Stimulated activated naive CD8-positive, alpha-beta T cell treated with anti-CD3 and anti-CD28 coated beads, Interleukin-15, amount 100 ng/mL, for 72 hours (primary cell): ENCODE measurements around the gene MPG.

Experiments
- ATAC-seq: fragments of 150-1000 bp; cut with Tn5 transposase; 2 replicates; pipeline ENCODE4 v1.10.0; 2021; ENCODE audit warnings: mild to moderate bottlenecking, moderate library complexity
- DNase-seq, 2 donors: peaks; one replicate each; pipeline ENCODE4 v3.0.0; 2021 to 2022
- H3K27ac Mint-ChIP-seq, 2 donors: one replicate each; pipeline ENCODE4 v1.8.0; 2022; ENCODE audit warnings: mild to moderate bottlenecking in 2 of 2, mixed read lengths in 2 of 2, moderate library complexity in 2 of 2
- H3K27me3 Mint-ChIP-seq: one replicate; pipeline ENCODE4 v1.8.0; 2022; ENCODE audit warnings: mixed read lengths
- H3K4me1 Mint-ChIP-seq: one replicate; pipeline ENCODE4 v1.8.0; 2022; ENCODE audit warnings: mild to moderate bottlenecking, mixed read lengths
- H3K4me3 Mint-ChIP-seq, 2 donors: one replicate each; pipeline ENCODE4 v1.8.0; 2022; ENCODE audit warnings: mild to moderate bottlenecking in 2 of 2, mixed read lengths in 2 of 2, moderate library complexity in 1 of 2
- H3K9me3 Mint-ChIP-seq, 2 donors: one replicate each; pipeline ENCODE4 v1.8.0; 2022; ENCODE audit warnings: mixed read lengths in 2 of 2

Gene MPG

GRCh38 chr16:130533-131173 lies 52.6 kb downstream of the MPG start:
- H3K4me3 Mint-ChIP-seq, result no peak overlapping the region
- H3K4me1 Mint-ChIP-seq, result peaks cover 56% of the 10 kb centered on the region
- H3K27ac Mint-ChIP-seq, result no peak overlapping the region
- DNase-seq, result no peak
- H3K9me3 Mint-ChIP-seq, result no peaks in the 10 kb centered on the region
- peak; percentile 40 for ATAC-seq
- no peaks in the 10 kb centered on the region for H3K27me3 Mint-ChIP-seq

- H3K9me3 Mint-ChIP-seq, result no peaks in the 10 kb centered on the region
- peak overlapping the region in 1 of 2 donors; percentile 14 for H3K27ac Mint-ChIP-seq
- DNase-seq (no peak), ATAC-seq (no peak)
- no peak overlapping the region for H3K4me3 Mint-ChIP-seq
- H3K27me3 Mint-ChIP-seq, result no peaks in the 10 kb centered on the region
- peaks cover 60% of the 10 kb centered on the region for H3K4me1 Mint-ChIP-seq
These were observed 54.1 kb downstream of the MPG start for GRCh38 chr16:132120-132519.

- Mint-ChIP-seq H3K4me3 (no peak overlapping the region), H3K27me3 (no peaks in the 10 kb centered on the region), H3K27ac (no peak overlapping the region), H3K4me1 (peaks cover 72% of the 10 kb centered on the region), H3K9me3 (no peaks in the 10 kb centered on the region)
- ATAC-seq (no peak), DNase-seq (no peak)
These were observed 55.7 kb downstream of the MPG start for GRCh38 chr16:133716-134115.
